GM10248 (cell line): ENCODE data around the gene MAML3.

Source experiments
- CTCF ChIA-PET: fragments of 300-600 bp; sonication (Branson Sonifier 250); formaldehyde crosslinking; extraction: SDS; loops from one replicate; lab custom pipeline; 2021; ENCODE audit warnings: antibody characterized with exemption; lab: Yijun Ruan, JAX
- POLR2A ChIA-PET: fragments of 350-650 bp; sonication (Branson Sonifier 250); formaldehyde crosslinking; extraction: SDS; loops from one replicate; lab custom pipeline; 2020; ENCODE audit warnings: antibody characterized with exemption; lab: Yijun Ruan, JAX
- DNase-seq: peaks from one replicate; pipeline ENCODE4 v3.0.0; 2012; ENCODE audit errors: extremely low spot score
- CTCF ChIP-seq: IDR thresholded peaks from 2 replicates; pipeline ENCODE4 v1.5.1; 2012; ENCODE audit warnings: mild to moderate bottlenecking, low read depth; ENCODE audit errors: extremely low read depth, missing control alignments, control extremely low read depth

MAML3 gene

GRCh38 chr4:139721789-139722188 lies 432.2 kb downstream of the MAML3 start:
- DNase-seq = no peak
- TF ChIP-seq CTCF = no peak
- CTCF ChIA-PET = no interaction called here
- POLR2A ChIA-PET = no interaction called here

- no peak for TF ChIP-seq CTCF
- CTCF ChIA-PET = no interaction called here
- POLR2A ChIA-PET = no interaction called here
- no peak for DNase-seq
Measured at GRCh38 chr4:139720806-139721205, 433.2 kb downstream of the MAML3 start.

GRCh38 chr4:139719381-139720101 lies 434.4 kb downstream of the MAML3 start:
- CTCF ChIA-PET = interaction anchor here (1.2 kb wide), 1 partner anchor 10 kb away, joined by 4 read pairs; no protein-coding TSS in a partner anchor
- no peak for DNase-seq
- POLR2A ChIA-PET = no interaction called here
- no peak for TF ChIP-seq CTCF

- no peak for DNase-seq
- no peak for TF ChIP-seq CTCF
- ChIA-PET POLR2A (no interaction called here), CTCF (interaction anchor here (1.2 kb wide), 1 partner anchor 9 kb away, joined by 4 read pairs; no protein-coding TSS in a partner anchor)
Measured at GRCh38 chr4:139718833-139719232, 435.2 kb downstream of the MAML3 start.

- TF ChIP-seq CTCF = no peak
- POLR2A ChIA-PET = no interaction called here
- CTCF ChIA-PET = no interaction called here
- DNase-seq = no peak
Measured at GRCh38 chr4:139718358-139718757, 435.6 kb downstream of the MAML3 start.

GRCh38 chr4:139715746-139716391 lies 438.1 kb downstream of the MAML3 start:
- no peak for DNase-seq
- POLR2A ChIA-PET = no interaction called here
- no peak for TF ChIP-seq CTCF
- CTCF ChIA-PET = interaction anchor here (1.0 kb wide), 1 partner anchor 10 kb away, joined by 3 read pairs; no protein-coding TSS in a partner anchor
